H1 (cell line): ENCODE data around the gene TUBGCP2. TPM values are rescaled to one million over a fixed set of nuclear protein-coding genes. Genes with fewer than 3 reads are reported as not detected.
A peak's percentile ranks its signal among the peaks of the same experiment; 100 is the strongest.

ENCODE experiments used
- CTCF ChIA-PET: fragments of 300-600 bp; sonication (Branson Sonifier 250); formaldehyde crosslinking; loops from one replicate; lab custom pipeline; 2021; ENCODE audit not compliant: partially characterized antibody; lab: Charles Lee
- POLR2A ChIA-PET: fragments of 300-600 bp; sonication (Branson Sonifier 250); formaldehyde crosslinking; loops from one replicate; lab custom pipeline; 2021; ENCODE audit warnings: inconsistent platforms; ENCODE audit not compliant: partially characterized antibody; lab: Charles Lee
- DNase-seq, 2 experiments: peaks; one replicate each; pipeline versions ENCODE4 v3.0.0 to v3.0.0-alpha.2; 2010 to 2022; ENCODE audit warnings: low spot score in 2 of 2, low read depth in 1 of 2, mixed read lengths in 1 of 2
- FAIRE-seq: peaks from 2 replicates; lab custom pipeline; 2011; peaks lifted over from hg19 to GRCh38; lab: Jason Lieb, UNC
- H2AFZ ChIP-seq: 2 replicates; pipeline ENCODE4 v1.8.1; 2012; ENCODE audit warnings: low read length, inconsistent platforms
- H2AK5ac ChIP-seq: 2 replicates; pipeline ENCODE4 v1.6.1; 2013; ENCODE audit warnings: low read depth, low read length
- H2BK120ac ChIP-seq: replicated peaks from 2 replicates; pipeline ENCODE3; 2013; ENCODE audit warnings: low read depth, low read length, inconsistent platforms
- H2BK12ac ChIP-seq: 2 replicates; pipeline ENCODE4 v1.6.1; 2013; ENCODE audit warnings: low read depth, low read length
- H2BK15ac ChIP-seq: 2 replicates; pipeline ENCODE4 v1.6.1; 2013; ENCODE audit warnings: low read length
- H2BK20ac ChIP-seq: 2 replicates; pipeline ENCODE4 v1.6.1; 2013; ENCODE audit warnings: low read length
- H2BK5ac ChIP-seq: 2 replicates; pipeline ENCODE4 v1.6.1; 2013; ENCODE audit warnings: low read depth, low read length
- H3K14ac ChIP-seq: 2 replicates; pipeline ENCODE4 v1.6.1; 2013; ENCODE audit warnings: inconsistent platforms; ENCODE audit not compliant: insufficient read length
- H3K18ac ChIP-seq: 2 replicates; pipeline ENCODE4 v1.6.1; 2013; ENCODE audit warnings: low read length; ENCODE audit errors: extremely low read depth
- H3K23ac ChIP-seq: 2 replicates; pipeline ENCODE4 v1.6.1; 2013; ENCODE audit warnings: inconsistent platforms; ENCODE audit not compliant: insufficient read length
- H3K23me2 ChIP-seq: 2 replicates; pipeline ENCODE4 v1.6.1; 2013; ENCODE audit warnings: low read depth, low read length
- H3K27ac ChIP-seq: 2 replicates; pipeline ENCODE4 v1.6.1; 2011; ENCODE audit warnings: low read depth, low read length, inconsistent platforms
- H3K27me3 ChIP-seq, 4 experiments: replicated peaks in 1 of 4; 1 replicate in 1 of 4; 2 replicates in 3 of 4; pipeline versions ENCODE4 v1.6.1 to v1.8.1; 2011 to 2013; ENCODE audit warnings: low read length in 3 of 4, mild to moderate bottlenecking in 3 of 4, inconsistent platforms in 2 of 4, mixed read lengths in 2 of 4, moderate library complexity in 1 of 4; ENCODE audit not compliant: control insufficient read depth in 3 of 4, insufficient read depth in 3 of 4; ENCODE audit errors: extremely low read depth in 1 of 4
- H3K36me3 ChIP-seq, 4 experiments: 2 replicates each; pipeline versions ENCODE4 v1.6.1 to v1.8.1; 2011 to 2013; ENCODE audit warnings: mild to moderate bottlenecking in 4 of 4, low read length in 3 of 4, moderate library complexity in 2 of 4, control low read depth in 1 of 4, inconsistent platforms in 1 of 4; ENCODE audit not compliant: insufficient read depth in 4 of 4, control insufficient read depth in 2 of 4
- H3K4ac ChIP-seq: replicated peaks from 2 replicates; pipeline ENCODE3; 2013; ENCODE audit warnings: low read length, low read depth, mixed read lengths, inconsistent platforms; ENCODE audit not compliant: insufficient read length
- H3K4me1 ChIP-seq, 4 experiments: replicated peaks in 1 of 4; 1 replicate in 1 of 4; 2 replicates in 3 of 4; pipeline versions ENCODE4 v1.6.1 to v1.8.1; 2011 to 2013; ENCODE audit warnings: low read length in 3 of 4, inconsistent platforms in 2 of 4, mixed read lengths in 1 of 4; ENCODE audit not compliant: insufficient read depth in 4 of 4, control insufficient read depth in 3 of 4
- H3K4me2 ChIP-seq, 2 experiments: 2 replicates each; pipeline versions ENCODE4 v1.6.1 to v1.8.1; 2011 to 2013; ENCODE audit warnings: low read depth in 2 of 2, low read length in 2 of 2, control low read depth in 1 of 2, inconsistent platforms in 1 of 2, mild to moderate bottlenecking in 1 of 2; ENCODE audit not compliant: insufficient read depth in 1 of 2
- H3K4me3 ChIP-seq, 4 experiments: fragments of 200-600, 300-600 bp in 1 of 4; sonication (generic), shearing (Covaris generic), sonication (Bioruptor Twin) in 1 of 4; 2 replicates each; pipeline versions ENCODE4 v1.5.1 to v1.8.1; 2011 to 2016; ENCODE audit warnings: low read length in 4 of 4, low read depth in 3 of 4, control low read depth in 2 of 4, inconsistent platforms in 2 of 4, mild to moderate bottlenecking in 2 of 4, mixed read lengths in 1 of 4, moderate library complexity in 1 of 4; ENCODE audit not compliant: insufficient read depth in 2 of 4; ENCODE audit errors: extremely low read depth in 1 of 4
- H3K56ac ChIP-seq: replicated peaks from 2 replicates; pipeline ENCODE3; 2013; ENCODE audit warnings: low read depth, mild to moderate bottlenecking, mixed read lengths, low read length, inconsistent platforms; ENCODE audit not compliant: insufficient read length
- H3K79me1 ChIP-seq: 2 replicates; pipeline ENCODE4 v1.6.1; 2013; ENCODE audit warnings: low read depth, low read length, control low read depth
- H3K79me2 ChIP-seq, 2 experiments: 2 replicates each; pipeline versions ENCODE4 v1.6.1 to v1.8.1; 2012 to 2013; ENCODE audit warnings: low read length in 2 of 2, mild to moderate bottlenecking in 2 of 2, inconsistent platforms in 1 of 2; ENCODE audit not compliant: insufficient read depth in 2 of 2, control insufficient read depth in 1 of 2
- H3K9ac ChIP-seq, 4 experiments: replicated peaks in 1 of 4; 1 replicate in 1 of 4; 2 replicates in 3 of 4; pipeline versions ENCODE4 v1.6.1 to v1.8.1; 2011 to 2013; ENCODE audit warnings: low read depth in 3 of 4, low read length in 3 of 4, control low read depth in 2 of 4, mild to moderate bottlenecking in 2 of 4, moderate library complexity in 2 of 4, inconsistent platforms in 1 of 4; ENCODE audit errors: extremely low read depth in 1 of 4
- H3K9me3 ChIP-seq, 2 experiments: 2 replicates each; pipeline versions ENCODE4 v1.6.1 to v1.8.1; 2012 to 2013; ENCODE audit warnings: mild to moderate bottlenecking in 2 of 2, moderate library complexity in 2 of 2, control low read depth in 1 of 2, inconsistent platforms in 1 of 2, low read depth in 1 of 2, low read length in 1 of 2, mixed read lengths in 1 of 2; ENCODE audit not compliant: insufficient read depth in 2 of 2
- H4K20me1 ChIP-seq, 2 experiments: replicated peaks in 1 of 2; 2 replicates each; pipeline versions ENCODE3 to v1.8.1; 2011 to 2013; ENCODE audit warnings: inconsistent platforms in 2 of 2, low read length in 2 of 2, mild to moderate bottlenecking in 1 of 2; ENCODE audit not compliant: insufficient read depth in 2 of 2, control insufficient read depth in 1 of 2
- H4K5ac ChIP-seq: 2 replicates; pipeline ENCODE4 v1.6.1; 2013; ENCODE audit warnings: low read length, low read depth, mixed read lengths, inconsistent platforms; ENCODE audit not compliant: insufficient read length
- H4K8ac ChIP-seq: 2 replicates; pipeline ENCODE4 v1.8.0; 2013; ENCODE audit warnings: mild to moderate bottlenecking, moderate library complexity, low read length, inconsistent platforms; ENCODE audit not compliant: insufficient read depth; ENCODE audit errors: extremely low read depth
- H4K91ac ChIP-seq: replicated peaks from 2 replicates; pipeline ENCODE3; 2013; ENCODE audit warnings: low read length, mixed read lengths, inconsistent platforms; ENCODE audit not compliant: insufficient read length
- CEBPB ChIP-seq: IDR thresholded peaks from 2 replicates; pipeline ENCODE4 v1.6.1; 2012; ENCODE audit warnings: low read depth, low read length
- EZH2 ChIP-seq: fragments of 200-600 bp; sonication (generic); IDR thresholded peaks from 2 replicates; pipeline ENCODE4 v1.7.1; 2012; ENCODE audit warnings: low read depth, mild to moderate bottlenecking, moderate library complexity, low read length, inconsistent platforms; ENCODE audit not compliant: severe bottlenecking
- KDM4A ChIP-seq: IDR thresholded peaks from one replicate; pipeline ENCODE4 v1.7.1; 2012; ENCODE audit warnings: low read depth, mild to moderate bottlenecking, moderate library complexity, low read length, inconsistent platforms; ENCODE audit not compliant: severe bottlenecking
- RAD21 ChIP-seq, 2 experiments: IDR thresholded peaks in 1 of 2; conservative IDR thresholded peaks in 1 of 2; 2 replicates each; pipeline ENCODE4 v1.6.1; 2011; ENCODE audit warnings: low read depth in 2 of 2, low read length in 2 of 2, improper control_type of control experiment in 1 of 2, inconsistent platforms in 1 of 2, mild to moderate bottlenecking in 1 of 2, moderate library complexity in 1 of 2
- RBBP5 ChIP-seq: IDR thresholded peaks from 2 replicates; pipeline ENCODE4 v1.7.1; 2012; ENCODE audit warnings: low read depth, mild to moderate bottlenecking, inconsistent platforms, low read length, moderate library complexity, borderline replicate concordance
- SUZ12 ChIP-seq: fragments of 200-600 bp; sonication (generic); IDR thresholded peaks from 2 replicates; pipeline ENCODE4 v1.6.1; 2012; ENCODE audit warnings: mild to moderate bottlenecking, inconsistent platforms, low read length, moderate library complexity, mixed read lengths
- TAF1 ChIP-seq: IDR thresholded peaks from 2 replicates; pipeline ENCODE4 v1.6.1; 2011; ENCODE audit warnings: mild to moderate bottlenecking, low read depth, low read length
- YY1 ChIP-seq: IDR thresholded peaks from 2 replicates; pipeline ENCODE4 v1.6.1; 2011; ENCODE audit warnings: low read depth, mild to moderate bottlenecking, low read length
- WGBS, 2 experiments: shearing (Covaris generic) in 1 of 2; methylation state at CpG; one replicate each; pipeline versions ENCODE4 v1.1.6 to v1.1.7; 2013 to 2015; ENCODE audit warnings: low lambda C conversion rate in 2 of 2, mixed read lengths in 2 of 2, inconsistent platforms in 1 of 2, low coverage in 1 of 2, missing lambda C conversion rate in 1 of 2; ENCODE audit not compliant: insufficient replicate concordance in 2 of 2, insufficient coverage in 1 of 2, insufficient read length in 1 of 2; ENCODE audit errors: extremely low coverage in 1 of 2, missing lambda C conversion rate in 1 of 2; 5-methylcytosine and 5-hydroxymethylcytosine counted together
- polyA plus RNA-seq, 7 experiments: library from polyadenylated mRNA; depleted of rRNA in 3 of 7; stranded (reverse) in 5 of 7; unstranded in 2 of 7; fragments of >200 nt in 5 of 7; fragments of 200-250 nt in 2 of 7; gene quantifications; 1 replicate in 5 of 7; 2 replicates in 1 of 7; 4 replicates in 1 of 7; pipeline versions ENCODE4 v1.2.1 to v1.2.3, GENCODE V29; 2011 to 2013; ENCODE audit warnings: missing spikeins in 2 of 7, mixed read lengths in 2 of 7
- total RNA-seq: library from RNA; stranded (reverse); fragmentation: NEBNext Ultra II Directional; extraction: Animal tissue kit (Norgen Biotek cat#: 25700); gene quantifications from 2 replicates; pipeline ENCODE4 v1.2.1, GENCODE V29; 2021

TUBGCP2 gene
- total and polyA plus RNA-seq, 2 of the 8 experiments (the other 6 are each of a cell fraction or from before 2014, with no cell fraction given) = 34.9 to 51.9 TPM

GRCh38 chr10:133325440-133326222 lies 17.0 kb upstream of the TUBGCP2 start:
- Histone ChIP-seq H2BK12ac (no peak overlapping the region), H3K23me2 (peaks cover 6% of the 10 kb centered on the region; the same call in 1 of the 2 replicates), H3K9me3 (peaks cover 0 to 2% of the 10 kb centered on the region in 2 experiments; a peak in 1 of 4 replicates), H3K23ac (no peak overlapping the region), H3K4ac (no peak overlapping the region), H4K20me1 (peaks cover 0 to 2% of the 10 kb centered on the region in 2 experiments), H2AK5ac (no peak overlapping the region), H3K9ac (peak overlapping the region in 1 of 4 experiments; percentile 65; a peak in 1 of 7 replicates), H3K56ac (no peak overlapping the region), H3K18ac (no peak overlapping the region; the same call in 1 of the 2 replicates), H3K79me1 (no peaks in the 10 kb centered on the region), H2AFZ (0 out of 2 replicates have a peak overlapping the region, but pooled peaks have one; percentile 57), H3K4me1 (peaks cover 0 to 27% (median 6%) of the 10 kb centered on the region in 4 experiments; a peak in 6 of 7 replicates), H3K4me2 (peak overlapping the region; percentile 85 to 89), H2BK15ac (0 out of 2 replicates have a peak overlapping the region, but pooled peaks have one; percentile 29), H4K5ac (no peak overlapping the region), H3K4me3 (peak overlapping the region; percentile 45 to 69 (median 52)), H3K14ac (no peak overlapping the region)
- peak in 1 of 2 experiments; percentile 65 for DNase-seq
- FAIRE-seq = no peak
- TF ChIP-seq CEBPB = no peak
- TF ChIP-seq RAD21 (IDR thresholded peaks at IDR 0.05 in 1 of 2, conservative IDR thresholded peaks at IDR 0.05 in 1 of 2; ENCODE audit: low read depth in 2 of 2, low read length in 2 of 2) = no peak
- TF ChIP-seq SUZ12 = peak; percentile 88
- TF ChIP-seq RBBP5 = 0 out of 2 replicates have a peak, but pooled peaks have one; percentile 49
- TF ChIP-seq YY1 = 0 out of 2 replicates have a peak, but pooled peaks have one; percentile 41
- TF ChIP-seq EZH2 = peak; percentile 73
- no peak for TF ChIP-seq TAF1
- peak; percentile 75 for TF ChIP-seq KDM4A
- TF ChIP-seq, all 59 proteins: peak for 5
- POLR2A ChIA-PET = interaction anchor here (0.6 to 0.7 kb wide), 2 partner anchors 43 to 79 kb away, joined by 3 to 4 read pairs; no protein-coding TSS in a partner anchor
- Histone ChIP-seq H3K36me3 (no peaks in the 10 kb centered on the region), H4K8ac (peak overlapping the region; percentile 36), H2BK20ac (no peak overlapping the region), H2BK5ac (no peak overlapping the region), H3K27me3 (peaks cover 17 to 53% (median 45%) of the 10 kb centered on the region in 4 experiments), H4K91ac (no peak overlapping the region), H3K79me2 (no peaks in the 10 kb centered on the region), H2BK120ac (no peak overlapping the region), H3K27ac (no peak overlapping the region)
- CTCF ChIA-PET = interaction anchor here (1.4 kb wide), 1 partner anchor 26 kb away, joined by 3 read pairs; no protein-coding TSS in a partner anchor
- WGBS, 2 experiments = 5% methylated on average over 71 of the region's 91 CpGs; no CpG with 5 or more reads in 1 of the 2 experiments
